Esophagus (tissue), 2 donors: Measurements from ENCODE around the gene SPATA19. TPM values are rescaled to one million over a fixed set of nuclear protein-coding genes. Genes with fewer than 3 reads are reported as not detected.

Source experiments
- H3K27ac ChIP-seq, 2 donors: one replicate each; pipeline ENCODE4 v1.5.1; 2013; ENCODE audit warnings: low read depth in 2 of 2, mild to moderate bottlenecking in 2 of 2, inconsistent platforms in 1 of 2, low read length in 1 of 2, moderate library complexity in 1 of 2
- H3K27me3 ChIP-seq, 2 donors: one replicate each; pipeline ENCODE4 v1.6.1; 2013; ENCODE audit warnings: low read length in 2 of 2, control low read depth in 1 of 2, mild to moderate bottlenecking in 1 of 2; ENCODE audit not compliant: insufficient read depth in 2 of 2, control insufficient read depth in 1 of 2
- H3K36me3 ChIP-seq, 2 donors: one replicate each; pipeline ENCODE4 v1.6.1; 2013; ENCODE audit warnings: low read length in 1 of 2; ENCODE audit not compliant: control insufficient read depth in 2 of 2, insufficient read depth in 2 of 2
- H3K4me1 ChIP-seq, 2 donors: one replicate each; pipeline ENCODE4 v1.6.1; 2013; ENCODE audit warnings: low read length in 1 of 2; ENCODE audit not compliant: control insufficient read depth in 2 of 2, insufficient read depth in 2 of 2
- H3K4me3 ChIP-seq, 2 donors: one replicate each; pipeline ENCODE4 v1.5.1; 2013; ENCODE audit warnings: low read length in 2 of 2, mild to moderate bottlenecking in 2 of 2, low read depth in 1 of 2, moderate library complexity in 1 of 2
- H3K9me3 ChIP-seq, 2 donors: one replicate each; pipeline ENCODE4 v1.6.1; 2013; ENCODE audit warnings: mild to moderate bottlenecking in 2 of 2, low read depth in 1 of 2, low read length in 1 of 2, moderate library complexity in 1 of 2; ENCODE audit not compliant: control insufficient read depth in 2 of 2, insufficient read depth in 1 of 2
- WGBS, 2 donors: extraction: QIAGEN DNeasy Blood & Tissue Kit; methylation state at CpG; one replicate each; pipeline ENCODE4 v1.1.7; 2013; 5-methylcytosine and 5-hydroxymethylcytosine counted together
- polyA plus RNA-seq, 2 donors: library from polyadenylated mRNA; stranded (reverse); fragments of 200-250 nt; gene quantifications; one replicate each; pipeline ENCODE4 v1.2.3, GENCODE V29; 2013
- donor health status: healthy with polysubstance abuse.
- donor health status: Bipolar disorder and iron deficiency.

The SPATA19 gene
- polyA plus RNA-seq, 2 donors = 0.08 TPM; not detected in 1

DNA sequence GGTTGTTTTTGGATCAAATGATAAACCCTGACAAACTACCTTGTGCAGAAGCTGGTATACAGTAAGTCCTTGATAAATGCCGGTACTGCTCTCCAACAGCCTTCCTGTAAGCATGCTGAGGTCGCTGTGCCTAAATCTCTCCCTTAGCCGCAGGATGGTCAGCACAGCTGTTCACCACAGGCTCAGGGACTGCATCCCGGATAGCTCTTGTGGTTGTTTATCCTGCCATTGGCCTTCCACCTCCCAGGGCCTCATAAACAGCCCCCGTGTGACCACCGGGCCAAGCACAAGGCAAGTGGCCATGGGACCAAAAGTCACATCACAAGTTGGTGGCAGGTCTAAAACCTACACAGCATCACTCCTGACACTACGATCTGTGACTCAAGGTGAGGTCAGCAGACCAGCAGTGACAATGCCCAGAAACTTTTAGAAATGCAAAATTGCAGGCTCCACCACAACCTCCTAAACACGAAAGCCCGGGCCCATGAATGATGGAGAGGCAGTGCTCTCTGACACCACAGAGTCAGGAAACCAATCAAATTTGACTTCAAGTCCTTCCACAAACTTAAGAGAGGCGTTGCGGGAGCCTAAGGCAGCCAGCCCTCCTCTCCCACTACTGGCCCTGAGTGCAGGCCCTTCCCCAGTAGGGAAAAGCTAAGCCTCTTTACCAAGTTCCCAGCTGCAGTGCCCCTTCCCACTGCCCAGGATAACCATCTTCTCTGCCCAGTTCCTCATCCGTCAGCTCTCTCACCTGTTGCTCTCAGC lies 3.9 kb downstream of the SPATA19 start:
- no peak overlapping the region for H3K27ac ChIP-seq
- H3K4me3 ChIP-seq = no peak overlapping the region
- H3K36me3 ChIP-seq = no peaks in the 10 kb centered on the region
- no peaks in the 10 kb centered on the region for H3K27me3 ChIP-seq
- H3K9me3 ChIP-seq = peaks cover 4 to 6% of the 10 kb centered on the region in 2 donors
- no peaks in the 10 kb centered on the region for H3K4me1 ChIP-seq
- WGBS, 2 donors = 75 to 78% methylated on average over 12 of the region's 12 CpGs

DNA sequence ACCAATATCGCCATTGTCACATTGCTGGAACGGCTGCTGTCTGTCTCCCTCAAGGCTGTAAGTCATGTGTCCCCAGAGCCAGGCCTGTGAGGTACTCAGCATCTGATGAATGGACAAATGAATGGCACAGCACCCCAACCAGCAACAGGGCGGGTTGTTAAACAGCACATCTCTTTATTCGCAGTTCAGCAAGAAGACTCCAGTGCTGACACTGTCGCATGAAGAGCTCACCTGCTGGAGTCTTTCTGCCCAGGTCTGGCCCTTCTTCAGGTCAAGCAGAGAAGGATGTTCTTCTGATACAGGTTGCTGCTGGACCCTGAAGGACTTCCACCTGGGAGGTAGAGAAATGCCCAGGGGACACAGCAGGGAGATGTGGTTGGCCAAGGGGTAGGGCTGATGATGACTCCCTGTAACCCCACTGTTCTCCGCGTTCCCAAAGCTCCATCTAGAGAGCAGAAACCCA lies 4.8 kb downstream of the SPATA19 start:
- 89 to 90% methylated on average over 7 of the region's 7 CpGs for WGBS, 2 donors
- Histone ChIP-seq H3K9me3 (peaks cover 4 to 6% of the 10 kb centered on the region in 2 donors), H3K4me1 (no peaks in the 10 kb centered on the region), H3K27me3 (no peaks in the 10 kb centered on the region), H3K36me3 (no peaks in the 10 kb centered on the region), H3K4me3 (no peak overlapping the region), H3K27ac (no peak overlapping the region)

DNA sequence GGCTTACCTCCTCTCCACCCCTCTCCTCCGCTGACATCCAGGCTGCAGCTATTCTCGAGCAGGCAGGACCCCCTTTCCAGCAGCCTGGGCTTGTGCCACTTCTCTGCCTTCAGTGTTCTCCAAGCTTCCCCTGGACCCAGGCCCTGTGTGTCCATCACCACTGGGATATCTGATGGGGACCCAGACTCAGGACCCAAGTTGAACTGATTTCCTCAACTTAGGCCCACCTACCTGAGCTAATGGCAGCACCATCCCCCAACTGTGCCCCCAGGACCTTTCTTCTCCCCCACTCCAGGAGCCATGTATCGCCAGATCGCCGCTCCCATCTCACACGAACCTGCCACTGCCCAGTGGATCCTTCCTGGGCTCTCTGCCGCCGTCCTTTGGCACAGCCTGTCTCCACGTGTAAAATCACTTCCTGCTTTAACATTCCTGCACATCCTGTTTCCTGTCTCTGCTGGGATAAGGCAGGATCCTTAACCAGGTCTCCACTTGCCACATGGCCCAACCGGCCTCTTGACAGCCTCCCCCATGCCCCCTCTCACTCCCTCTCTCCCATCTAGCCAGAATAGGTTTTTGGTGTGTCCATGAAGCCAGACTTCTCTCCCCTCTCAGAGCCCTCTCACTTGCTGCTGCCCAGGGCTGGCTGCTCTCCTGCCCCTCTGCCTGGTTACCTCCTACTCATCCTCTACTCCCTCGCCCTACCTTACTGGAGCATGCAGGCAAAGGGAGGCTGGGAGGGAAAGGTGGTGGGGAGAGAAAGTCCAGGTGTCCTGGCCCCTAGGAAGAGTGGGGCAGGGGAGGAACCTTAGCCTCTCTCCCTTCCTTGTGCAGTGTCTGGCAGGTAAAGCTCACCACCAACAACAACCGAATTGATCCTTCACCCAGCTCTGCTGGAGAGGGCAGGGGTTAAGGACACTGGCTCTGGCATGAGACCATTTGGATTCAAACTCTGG lies 9.4 kb downstream of the SPATA19 start:
- no peaks in the 10 kb centered on the region for H3K36me3 ChIP-seq
- H3K4me1 ChIP-seq = peaks cover 0 to 2% of the 10 kb centered on the region in 2 donors
- no peak overlapping the region for H3K27ac ChIP-seq
- 63 to 65% methylated on average over 12 of the region's 12 CpGs for WGBS, 2 donors
- H3K9me3 ChIP-seq = peaks cover 4 to 5% of the 10 kb centered on the region in 2 donors
- H3K4me3 ChIP-seq = no peak overlapping the region
- no peaks in the 10 kb centered on the region for H3K27me3 ChIP-seq

DNA sequence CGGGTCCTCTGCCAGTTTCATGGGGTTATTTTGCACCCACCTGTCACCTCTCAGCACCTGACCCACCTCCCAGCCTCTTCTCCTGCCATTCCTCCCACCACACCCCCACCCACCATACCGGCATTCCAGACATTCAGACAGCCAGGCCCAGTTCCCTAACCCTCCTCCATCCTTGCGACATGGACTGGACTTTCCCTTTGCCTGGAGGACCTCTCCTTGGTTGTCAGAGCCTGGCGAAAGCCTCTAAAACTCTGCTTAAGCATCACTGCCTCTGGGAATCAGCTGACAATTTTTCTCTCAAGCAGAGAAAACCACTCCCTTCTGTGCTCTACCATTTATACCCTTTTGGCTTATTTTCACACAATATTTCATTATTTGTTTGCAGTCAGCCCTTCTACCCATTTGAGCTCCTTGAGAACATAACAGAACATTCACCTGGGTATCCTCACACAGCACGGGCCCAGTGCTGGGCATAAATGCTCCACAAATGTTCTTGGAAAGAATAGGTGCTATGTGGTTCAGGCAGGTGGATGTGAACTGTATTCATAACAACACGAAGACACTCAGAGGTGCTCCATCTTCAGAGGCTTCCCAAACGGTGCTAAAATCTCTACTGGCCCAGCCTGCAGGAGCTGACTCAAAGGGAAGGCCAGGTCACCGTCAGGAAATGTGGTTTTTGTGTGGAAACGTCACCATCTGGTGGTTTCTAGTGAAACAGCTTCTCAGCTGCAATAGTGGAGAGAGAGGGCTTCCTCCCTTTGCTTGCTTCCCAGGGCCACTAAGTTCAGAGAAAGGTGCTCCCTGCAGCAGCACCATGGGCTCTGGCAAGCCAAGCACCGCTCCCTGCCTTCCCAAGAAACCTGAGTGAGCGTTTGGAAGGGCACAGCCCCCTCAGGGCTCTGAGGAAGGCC lies 10.4 kb downstream of the SPATA19 start:
- no peak overlapping the region for H3K27ac ChIP-seq
- no peaks in the 10 kb centered on the region for H3K27me3 ChIP-seq
- WGBS, 2 donors = 43% methylated on average over 11 of the region's 11 CpGs
- no peaks in the 10 kb centered on the region for H3K36me3 ChIP-seq
- peaks cover 0 to 5% of the 10 kb centered on the region in 2 donors for H3K9me3 ChIP-seq
- no peak overlapping the region for H3K4me3 ChIP-seq
- peaks cover 0 to 2% of the 10 kb centered on the region in 2 donors for H3K4me1 ChIP-seq

DNA sequence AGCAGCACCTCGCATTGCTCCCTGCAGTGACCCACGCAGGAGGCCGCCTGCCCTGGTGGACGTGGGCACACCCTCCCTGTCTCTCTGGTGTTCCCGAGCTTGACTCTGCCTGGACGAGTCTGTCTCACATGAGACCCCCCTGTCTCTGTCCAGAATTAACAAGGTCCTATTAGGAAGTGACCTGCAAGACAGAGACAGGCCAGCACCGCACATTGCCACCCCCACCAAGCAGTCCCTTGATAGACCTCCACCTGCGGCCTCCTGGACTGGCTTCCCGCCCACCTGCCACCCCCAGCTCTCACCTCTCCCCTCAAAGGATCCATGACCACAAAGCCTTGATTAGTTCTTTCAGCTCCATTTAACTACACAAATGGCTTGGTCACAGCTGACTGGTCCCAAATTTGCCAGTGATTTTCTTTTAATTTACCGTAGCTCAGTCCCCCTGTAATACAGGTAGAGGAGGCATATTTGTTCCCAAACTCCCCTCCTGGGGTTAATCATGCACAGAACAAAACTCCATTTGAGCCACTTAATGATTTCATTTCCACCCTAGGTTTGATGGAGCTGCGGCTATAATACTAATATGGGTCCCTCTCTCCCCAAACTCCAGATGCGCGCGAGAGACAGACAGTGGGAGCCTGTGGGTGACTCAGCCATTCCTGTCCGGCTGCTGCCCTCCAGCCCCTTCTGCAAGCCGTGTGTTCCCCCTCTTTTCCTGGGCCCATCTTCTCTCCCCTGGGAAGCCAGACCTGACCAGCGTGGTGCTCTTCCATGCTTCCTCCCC lies 11.2 kb downstream of the SPATA19 start:
- WGBS, 2 donors = 86 to 89% methylated on average over 17 of the region's 17 CpGs
- H3K4me3 ChIP-seq = no peak overlapping the region
- H3K27ac ChIP-seq = no peak overlapping the region
- no peaks in the 10 kb centered on the region for H3K36me3 ChIP-seq
- H3K4me1 ChIP-seq = peaks cover 0 to 2% of the 10 kb centered on the region in 2 donors
- H3K9me3 ChIP-seq = peaks cover 0 to 5% of the 10 kb centered on the region in 2 donors
- no peaks in the 10 kb centered on the region for H3K27me3 ChIP-seq

DNA sequence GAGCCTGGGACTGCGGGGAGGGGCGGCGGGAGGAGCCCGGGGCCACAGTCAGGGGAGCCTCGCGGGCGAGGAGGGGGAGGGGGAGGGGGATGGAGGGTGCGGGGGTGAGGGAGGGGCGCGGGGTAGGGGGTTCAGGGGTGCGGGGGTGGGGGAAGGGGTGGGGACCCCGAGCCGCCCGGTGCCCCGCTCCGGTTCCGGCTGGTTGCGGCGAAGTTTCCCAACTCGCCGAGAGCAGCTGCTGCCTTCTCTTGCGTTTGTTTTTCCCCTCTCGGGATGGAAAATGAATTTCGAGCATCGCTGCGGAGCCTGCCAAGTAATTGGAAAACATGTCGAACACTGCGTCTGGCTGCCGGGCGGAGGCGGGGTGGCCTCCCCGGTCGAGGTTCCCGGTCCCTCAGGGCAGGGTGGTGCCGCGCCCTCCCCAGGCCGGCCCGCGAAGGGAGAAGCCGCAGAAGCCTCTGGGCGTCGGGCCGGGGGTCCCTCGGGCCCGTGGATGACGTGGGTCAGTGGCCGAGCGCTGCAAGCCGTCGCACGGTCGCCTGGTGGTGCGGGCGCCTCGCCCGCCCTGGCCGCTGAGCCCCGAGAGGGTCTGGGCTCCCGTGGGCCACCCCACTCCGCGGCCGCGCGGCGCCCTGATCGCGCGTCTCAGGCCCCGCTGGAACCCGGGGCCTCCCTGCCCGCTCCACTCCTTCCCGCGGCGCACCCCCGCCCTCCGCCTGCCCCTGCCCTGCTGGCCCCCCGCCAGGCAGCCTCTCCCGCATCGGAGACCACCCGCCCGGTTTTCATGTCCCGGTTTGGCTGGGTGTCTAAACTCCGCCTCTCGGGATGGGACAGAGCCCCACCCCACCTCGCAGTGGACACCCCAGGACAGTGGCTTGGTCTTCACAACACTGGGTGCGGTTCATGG lies 12.1 kb downstream of the SPATA19 start:
- no peaks in the 10 kb centered on the region for H3K27me3 ChIP-seq
- 85 to 93% methylated on average over 75 to 82 of the region's 86 CpGs for WGBS, 2 donors
- H3K4me1 ChIP-seq = peaks cover 0 to 2% of the 10 kb centered on the region in 2 donors
- peaks cover 0 to 5% of the 10 kb centered on the region in 2 donors for H3K9me3 ChIP-seq
- no peak overlapping the region for H3K27ac ChIP-seq
- H3K36me3 ChIP-seq = no peaks in the 10 kb centered on the region
- H3K4me3 ChIP-seq = no peak overlapping the region

DNA sequence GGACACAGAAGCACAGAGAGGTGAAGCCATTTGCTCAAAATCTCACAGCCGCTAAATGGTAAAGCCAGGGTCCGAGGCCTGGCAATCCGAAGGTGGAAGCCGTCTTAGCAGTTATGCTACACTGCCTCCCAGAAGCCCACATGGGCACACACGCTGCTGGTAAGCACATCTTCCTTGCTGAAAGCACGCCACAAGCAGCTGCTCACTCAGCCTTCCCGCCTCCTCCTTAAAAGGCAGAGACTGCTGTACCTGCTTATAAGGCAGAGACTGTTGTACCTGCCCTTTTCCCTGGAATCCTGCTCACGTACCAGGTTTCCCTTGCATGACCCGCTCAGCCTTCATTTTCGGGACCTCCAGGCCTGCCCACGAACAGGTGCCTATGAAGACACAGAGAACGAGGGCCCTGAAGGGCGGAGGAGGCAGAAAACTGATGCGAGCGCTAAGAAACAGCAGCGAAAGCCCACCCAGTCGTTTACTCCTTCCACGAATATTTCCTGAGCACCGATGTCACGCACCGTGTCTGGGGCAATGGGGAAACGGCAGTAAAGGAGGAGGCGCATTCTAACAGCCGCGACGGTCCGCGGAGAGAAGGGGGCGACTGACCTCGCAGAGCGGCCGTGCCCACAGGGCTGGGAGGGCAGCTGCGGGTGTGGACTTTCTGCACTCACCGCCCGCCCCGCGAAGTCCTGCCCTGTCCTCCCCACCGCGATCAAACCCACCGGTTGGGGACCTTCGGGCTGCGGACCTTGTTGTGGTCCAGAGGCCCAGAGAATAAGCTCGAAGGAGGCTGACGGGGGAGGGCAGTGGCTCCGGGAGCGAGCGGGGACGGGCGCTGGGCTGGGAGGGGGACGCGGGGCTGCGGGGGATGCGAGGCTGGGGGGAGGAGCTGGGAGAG lies 13.0 kb downstream of the SPATA19 start:
- Histone ChIP-seq H3K4me3 (no peak overlapping the region), H3K27me3 (no peaks in the 10 kb centered on the region), H3K4me1 (peaks cover 0 to 2% of the 10 kb centered on the region in 2 donors), H3K9me3 (peaks cover 0 to 2% of the 10 kb centered on the region in 2 donors), H3K36me3 (no peaks in the 10 kb centered on the region), H3K27ac (no peak overlapping the region)
- WGBS, 2 donors = 90 to 94% methylated on average over 50 to 53 of the region's 53 CpGs
